ENCODE measurements around the gene TBC1D8. TPM values are rescaled to one million over a fixed set of nuclear protein-coding genes. Genes with fewer than 3 reads are reported as not detected.

Gene TBC1D8
- total and polyA plus RNA-seq, 2 of the 13 experiments (the other 11 are each of a cell fraction or from before 2014, with no cell fraction given) = 45.1 to 95.4 TPM

DNA sequence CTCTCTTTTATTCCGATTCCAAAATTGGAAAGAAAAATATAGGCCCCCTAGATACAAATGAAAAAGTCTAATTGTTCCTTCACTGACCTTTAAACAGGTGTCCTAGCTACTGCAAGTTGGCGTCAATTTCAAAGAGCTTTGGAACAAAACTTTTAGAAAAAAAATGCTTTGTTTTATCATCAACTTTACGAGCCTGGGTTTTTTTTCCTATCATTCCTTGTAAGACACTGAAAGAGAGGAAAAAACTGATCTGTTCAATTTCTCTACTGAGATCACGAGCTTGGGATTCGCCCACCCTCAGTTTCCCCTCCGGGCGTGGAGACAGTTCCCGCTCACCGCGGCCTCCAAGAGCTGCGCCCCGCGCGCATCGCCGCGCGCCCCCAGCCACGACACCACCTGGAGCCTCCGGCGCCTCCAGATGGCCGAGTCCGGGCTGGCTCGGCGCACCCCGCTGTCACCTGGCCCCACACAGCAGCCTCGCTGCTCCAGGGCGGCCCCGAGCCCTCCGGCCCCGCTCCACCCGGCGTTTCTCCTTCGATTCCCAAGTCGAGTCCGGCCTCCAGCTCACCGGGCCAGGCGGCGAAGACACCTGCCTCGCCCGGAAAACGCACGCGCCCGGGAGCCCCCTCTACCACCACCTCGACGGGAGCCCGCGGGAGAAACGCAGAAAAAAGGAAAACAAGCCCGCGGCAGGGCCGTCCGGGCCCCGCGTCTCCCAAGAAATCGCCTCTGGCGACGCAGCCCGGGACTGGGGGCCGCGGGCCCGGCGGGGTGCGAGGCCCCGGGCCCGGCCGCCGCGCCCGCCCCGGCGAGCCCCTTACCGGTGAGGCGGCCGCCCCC is 656 bp downstream of the TBC1D8 start (continued):
- TF ChIP-seq ARID5B (CRISPR knock-in tag; IDR thresholded peaks at IDR 0.05) (peak; percentile 20; the same call in 1 of the 2 replicates), ZMAT3 (CRISPR knock-in tag; conservative IDR thresholded peaks at IDR 0.05) (peak; percentile 80; the same call in 1 of the 2 replicates), ZFP41 (CRISPR knock-in tag; IDR thresholded peaks at IDR 0.05; ENCODE audit: borderline replicate concordance) (0 out of 2 replicates have a peak, but pooled peaks have one; percentile 37), SMAD1 (CRISPR knock-in tag; IDR thresholded peaks at IDR 0.05; ENCODE audit: borderline replicate concordance, low read depth) (no peak), ZNF709 (CRISPR knock-in tag; IDR thresholded peaks at IDR 0.05) (0 out of 2 replicates have a peak, but pooled peaks have one; percentile 56), ZNF746 (CRISPR knock-in tag; IDR thresholded peaks at IDR 0.05) (0 out of 2 replicates have a peak, but pooled peaks have one; percentile 56), ARHGAP35 (CRISPR knock-in tag; IDR thresholded peaks at IDR 0.05; ENCODE audit: borderline replicate concordance) (peak; percentile 48; the same call in 1 of the 2 replicates), KAT8 (CRISPR knock-in tag; IDR thresholded peaks at IDR 0.05) (no peak), FOXC1 (CRISPR knock-in tag; IDR thresholded peaks at IDR 0.05; ENCODE audit: borderline replicate concordance) (peak; percentile 59; the same call in 1 of the 2 replicates), ZNF781 (CRISPR knock-in tag; IDR thresholded peaks at IDR 0.05; ENCODE audit: borderline replicate concordance, not compliant biosample characterization) (no peak), KDM5A (IDR thresholded peaks at IDR 0.05; ENCODE audit: borderline replicate concordance, low read length) (peak; percentile 53; the same call in 1 of the 2 replicates), CCDC6 (CRISPR knock-in tag; IDR thresholded peaks at IDR 0.05) (peak; percentile 25; the same call in 1 of the 2 replicates), GZF1 (CRISPR knock-in tag; IDR thresholded peaks at IDR 0.05) (0 out of 2 replicates have a peak, but pooled peaks have one; percentile 33), DZIP1 (CRISPR knock-in tag; IDR thresholded peaks at IDR 0.05) (0 out of 2 replicates have a peak, but pooled peaks have one; percentile 50), ZNF101 (CRISPR knock-in tag; IDR thresholded peaks at IDR 0.05; ENCODE audit: borderline replicate concordance, low read depth) (0 out of 2 replicates have a peak, but pooled peaks have one; percentile 11)
- TF ChIP-seq, protein P1, sequence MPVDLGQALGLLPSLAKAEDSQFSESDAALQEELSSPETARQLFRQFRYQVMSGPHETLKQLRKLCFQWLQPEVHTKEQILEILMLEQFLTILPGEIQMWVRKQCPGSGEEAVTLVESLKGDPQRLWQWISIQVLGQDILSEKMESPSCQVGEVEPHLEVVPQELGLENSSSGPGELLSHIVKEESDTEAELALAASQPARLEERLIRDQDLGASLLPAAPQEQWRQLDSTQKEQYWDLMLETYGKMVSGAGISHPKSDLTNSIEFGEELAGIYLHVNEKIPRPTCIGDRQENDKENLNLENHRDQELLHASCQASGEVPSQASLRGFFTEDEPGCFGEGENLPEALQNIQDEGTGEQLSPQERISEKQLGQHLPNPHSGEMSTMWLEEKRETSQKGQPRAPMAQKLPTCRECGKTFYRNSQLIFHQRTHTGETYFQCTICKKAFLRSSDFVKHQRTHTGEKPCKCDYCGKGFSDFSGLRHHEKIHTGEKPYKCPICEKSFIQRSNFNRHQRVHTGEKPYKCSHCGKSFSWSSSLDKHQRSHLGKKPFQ (CRISPR knock-in tag; IDR thresholded peaks at IDR 0.05; ENCODE audit: insufficient replicate concordance) = peak; percentile 66

Data from HepG2 (cell line).